ENCODE measurements around the gene TBC1D16.

GRCh38 chr17:79979816-79980215 is 55.9 kb downstream of the TBC1D16 start:
- TF ChIP-seq CTCF (conservative IDR thresholded peaks at IDR 0.05; ENCODE audit: low read length) (no peak), EZH2phosphoT487 (IDR thresholded peaks at IDR 0.05; ENCODE audit: borderline replicate concordance) (no peak)

Data from Loucy (cell line).